ENCODE results near the gene EHD1.

DNA sequence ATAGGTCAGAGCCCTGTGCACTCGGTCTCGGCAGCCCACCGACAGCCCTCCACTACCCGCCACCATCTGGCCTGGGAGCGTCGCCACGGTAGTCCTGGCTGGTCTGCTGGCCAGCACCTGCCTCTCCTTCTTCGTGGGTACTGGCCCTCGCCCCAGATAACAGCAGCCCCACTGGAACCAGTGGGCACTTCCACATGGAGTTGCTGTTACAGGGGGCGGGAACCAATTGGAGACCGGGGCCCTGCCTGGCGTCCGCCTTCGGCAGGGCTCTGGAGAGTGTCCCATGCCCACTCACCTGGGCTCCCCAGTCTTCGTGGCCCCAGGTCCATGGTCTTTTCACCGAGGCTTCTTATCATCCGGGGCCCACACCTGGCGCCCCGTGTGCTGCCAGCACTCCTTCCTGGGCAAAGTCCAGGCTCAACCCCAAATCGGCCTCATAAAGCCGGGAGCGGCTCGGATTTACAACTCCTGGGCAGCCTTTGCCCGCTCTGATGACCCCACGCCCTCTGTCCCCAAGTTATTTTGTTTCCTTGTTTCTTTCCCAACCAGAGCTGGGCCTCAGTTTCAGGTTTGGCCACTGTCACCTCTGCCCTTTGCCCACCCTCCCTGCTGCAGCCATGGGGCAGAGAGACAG is 12.9 kb upstream of the EHD1 start:
- TF ChIP-seq, protein P1, sequence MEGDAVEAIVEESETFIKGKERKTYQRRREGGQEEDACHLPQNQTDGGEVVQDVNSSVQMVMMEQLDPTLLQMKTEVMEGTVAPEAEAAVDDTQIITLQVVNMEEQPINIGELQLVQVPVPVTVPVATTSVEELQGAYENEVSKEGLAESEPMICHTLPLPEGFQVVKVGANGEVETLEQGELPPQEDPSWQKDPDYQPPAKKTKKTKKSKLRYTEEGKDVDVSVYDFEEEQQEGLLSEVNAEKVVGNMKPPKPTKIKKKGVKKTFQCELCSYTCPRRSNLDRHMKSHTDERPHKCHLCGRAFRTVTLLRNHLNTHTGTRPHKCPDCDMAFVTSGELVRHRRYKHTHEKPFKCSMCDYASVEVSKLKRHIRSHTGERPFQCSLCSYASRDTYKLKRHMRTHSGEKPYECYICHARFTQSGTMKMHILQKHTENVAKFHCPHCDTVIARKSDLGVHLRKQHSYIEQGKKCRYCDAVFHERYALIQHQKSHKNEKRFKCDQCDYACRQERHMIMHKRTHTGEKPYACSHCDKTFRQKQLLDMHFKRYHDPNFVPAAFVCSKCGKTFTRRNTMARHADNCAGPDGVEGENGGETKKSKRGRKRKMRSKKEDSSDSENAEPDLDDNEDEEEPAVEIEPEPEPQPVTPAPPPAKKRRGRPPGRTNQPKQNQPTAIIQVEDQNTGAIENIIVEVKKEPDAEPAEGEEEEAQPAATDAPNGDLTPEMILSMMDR (IDR thresholded peaks at IDR 0.05): no peak
- TF ChIP-seq POLR2A (IDR thresholded peaks at IDR 0.05): no peak

Data from thyroid gland (tissue), 4 donors.